WTC11 (cell line): ENCODE data around the gene ZIC5. TPM values are rescaled to one million over a fixed set of nuclear protein-coding genes. Genes with fewer than 3 reads are reported as not detected.

Experiments
- ATAC-seq: fragments of 200-7000 bp; cut with Tn5 transposase; 2 replicates; pipeline ENCODE4 v1.10.0; 2021; ENCODE audit warnings: mild to moderate bottlenecking, moderate library complexity
- CTCF ChIA-PET: fragments of 300-600 bp; sonication (Branson Sonifier 250); formaldehyde crosslinking; loops from one replicate; lab custom pipeline; 2021; ENCODE audit warnings: antibody characterized with exemption; lab: Charles Lee
- POLR2A ChIA-PET: fragments of 350-600 bp; sonication (Branson Sonifier 250); formaldehyde crosslinking; loops from one replicate; lab custom pipeline; 2021; ENCODE audit warnings: antibody characterized with exemption; lab: Charles Lee
- DNase-seq: peaks from one replicate; pipeline ENCODE4 v3.0.0; 2021; ENCODE audit warnings: low spot score
- H3K27ac Mint-ChIP-seq: 2 replicates; pipeline ENCODE4 v1.8.0; 2021; ENCODE audit warnings: mixed read lengths
- H3K27me3 Mint-ChIP-seq: 2 replicates; pipeline ENCODE4 v1.8.0; 2021; ENCODE audit warnings: low read depth, mild to moderate bottlenecking, moderate library complexity, mixed read lengths
- H3K36me3 Mint-ChIP-seq: 2 replicates; pipeline ENCODE4 v1.8.0; 2021; ENCODE audit warnings: mixed read lengths
- H3K4me1 Mint-ChIP-seq: 2 replicates; pipeline ENCODE4 v1.8.0; 2022; ENCODE audit warnings: mixed read lengths
- H3K4me3 Mint-ChIP-seq: 2 replicates; pipeline ENCODE4 v1.8.0; 2021; ENCODE audit warnings: mild to moderate bottlenecking, moderate library complexity, mixed read lengths
- H3K9me3 Mint-ChIP-seq: 2 replicates; pipeline ENCODE4 v1.8.0; 2021; ENCODE audit warnings: mixed read lengths
- ARID4B ChIP-seq: sonication (generic); formaldehyde crosslinking; IDR thresholded peaks from 2 replicates; pipeline ENCODE4 v1.8.0; 2023; ENCODE audit warnings: missing genetic modification reagents, mild to moderate bottlenecking, borderline replicate concordance
- ATF1 ChIP-seq: sonication (generic); formaldehyde crosslinking; IDR thresholded peaks from 2 replicates; pipeline ENCODE4 v1.8.1; 2023; ENCODE audit warnings: mild to moderate bottlenecking, moderate library complexity, missing genetic modification reagents
- ATF6 ChIP-seq: sonication (generic); formaldehyde crosslinking; IDR thresholded peaks from 2 replicates; pipeline ENCODE4 v1.8.1; 2023; ENCODE audit warnings: mild to moderate bottlenecking, missing genetic modification reagents
- CDX4 ChIP-seq: fragments of 250-450 bp; sonication (Bioruptor Pico); IDR thresholded peaks from 2 replicates; pipeline ENCODE4 v1.9.0; 2021; ENCODE audit warnings: moderate library complexity, mild to moderate bottlenecking, inconsistent platforms, borderline replicate concordance
- ELF4 ChIP-seq: sonication (generic); formaldehyde crosslinking; IDR thresholded peaks from 2 replicates; pipeline ENCODE4 v1.8.1; 2022; ENCODE audit warnings: low read depth, mild to moderate bottlenecking, moderate library complexity, missing genetic modification reagents
- FOXJ3 ChIP-seq: sonication (generic); formaldehyde crosslinking; IDR thresholded peaks from 2 replicates; pipeline ENCODE4 v1.9.0; 2021; ENCODE audit warnings: missing genetic modification reagents, mild to moderate bottlenecking, borderline replicate concordance
- FOXP1 ChIP-seq: sonication (generic); formaldehyde crosslinking; IDR thresholded peaks from 2 replicates; pipeline ENCODE4 v1.8.0; 2022; ENCODE audit warnings: missing genetic modification reagents, mild to moderate bottlenecking, moderate library complexity, borderline replicate concordance
- JUN ChIP-seq: sonication (generic); formaldehyde crosslinking; IDR thresholded peaks from 2 replicates; pipeline ENCODE4 v1.8.0; 2023; ENCODE audit warnings: mild to moderate bottlenecking, missing genetic modification reagents
- MXD4 ChIP-seq: fragments of 250-450 bp; sonication (Bioruptor Pico); IDR thresholded peaks from 2 replicates; pipeline ENCODE4 v1.8.0; 2021; ENCODE audit warnings: mild to moderate bottlenecking, moderate library complexity, borderline replicate concordance
- PRRX2 ChIP-seq: fragments of 250-450 bp; sonication (Bioruptor Pico); IDR thresholded peaks from 2 replicates; pipeline ENCODE4 v1.8.0; 2021; ENCODE audit warnings: mild to moderate bottlenecking
- RORB ChIP-seq: fragments of 250-450 bp; sonication (Bioruptor Pico); IDR thresholded peaks from 2 replicates; pipeline ENCODE4 v1.9.0; 2021; ENCODE audit warnings: mild to moderate bottlenecking
- SP1 ChIP-seq: sonication (generic); formaldehyde crosslinking; conservative IDR thresholded peaks from 2 replicates; pipeline ENCODE4 v1.8.1; 2022; ENCODE audit warnings: missing genetic modification reagents
- TEAD4 ChIP-seq: sonication (generic); formaldehyde crosslinking; IDR thresholded peaks from 2 replicates; pipeline ENCODE4 v1.8.0; 2022; ENCODE audit warnings: mild to moderate bottlenecking, missing genetic modification reagents
- ZNF232 ChIP-seq: sonication (generic); formaldehyde crosslinking; IDR thresholded peaks from 2 replicates; pipeline ENCODE4 v1.8.0; 2022; ENCODE audit warnings: mild to moderate bottlenecking, missing genetic modification reagents
- ZNF317 ChIP-seq: sonication (generic); formaldehyde crosslinking; IDR thresholded peaks from 2 replicates; pipeline ENCODE4 v1.8.1; 2023; ENCODE audit warnings: low read depth, mild to moderate bottlenecking, moderate library complexity, missing genetic modification reagents, borderline replicate concordance
- ZNF396 ChIP-seq: fragments of 250-450 bp; sonication (Bioruptor Pico); IDR thresholded peaks from 2 replicates; pipeline ENCODE4 v1.8.0; 2021; ENCODE audit warnings: mild to moderate bottlenecking, moderate library complexity, borderline replicate concordance
- ZNF425 ChIP-seq: fragments of 250-450 bp; sonication (Bioruptor Pico); conservative IDR thresholded peaks from 2 replicates; pipeline ENCODE4 v1.9.0; 2021; ENCODE audit warnings: mild to moderate bottlenecking
- total RNA-seq: library from RNA; stranded (reverse); gene quantifications from 3 replicates; pipeline ENCODE4 v1.2.3, GENCODE V29; 2021
- TF ChIP-seq, protein P1 (sequence below): sonication (generic); formaldehyde crosslinking; IDR thresholded peaks from 2 replicates; pipeline ENCODE4 v1.8.1; 2023; ENCODE audit warnings: mild to moderate bottlenecking, missing genetic modification reagents, moderate library complexity
- TF ChIP-seq, protein P2 (sequence below): sonication (generic); formaldehyde crosslinking; IDR thresholded peaks from 2 replicates; pipeline ENCODE4 v1.8.0; 2022; ENCODE audit warnings: mild to moderate bottlenecking, missing genetic modification reagents
- TF ChIP-seq, protein P3 (sequence below): fragments of 250-450 bp; sonication (Bioruptor Pico); IDR thresholded peaks from 2 replicates; pipeline ENCODE4 v1.9.0; 2021; ENCODE audit warnings: mild to moderate bottlenecking
- TF ChIP-seq, protein P4 (sequence below): fragments of 250-450 bp; sonication (Bioruptor Pico); IDR thresholded peaks from 2 replicates; pipeline ENCODE4 v1.8.0; 2021; ENCODE audit warnings: mild to moderate bottlenecking

The ZIC5 gene
- total RNA-seq, 1 experiment from 2014 or later: 46.4 TPM

DNA sequence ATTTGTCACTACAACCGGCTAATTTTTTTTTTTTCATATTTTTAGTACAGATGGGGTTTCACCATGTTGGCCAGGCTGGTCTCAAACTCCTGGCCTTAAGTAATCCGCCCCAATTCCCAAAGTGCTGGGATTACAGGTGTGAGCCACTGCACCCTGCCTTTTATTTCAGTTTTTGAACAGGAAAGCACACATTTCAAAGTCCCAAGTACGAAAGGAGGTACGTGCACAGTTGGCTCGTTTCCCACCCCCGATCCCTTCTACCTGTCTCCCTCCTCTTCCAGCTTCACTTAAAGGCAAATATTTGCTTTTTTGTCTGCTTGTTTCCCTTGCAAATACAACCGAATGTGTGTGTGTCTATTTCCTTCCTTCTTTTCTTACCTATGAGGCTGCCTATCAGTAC is 30.5 kb downstream of the ZIC5 start:
- Mint-ChIP-seq H3K27me3 (no peaks in the 10 kb centered on the region; the same call in 1 of the 2 replicates), H3K36me3 (no peaks in the 10 kb centered on the region), H3K4me3 (no peak overlapping the region), H3K27ac (no peak overlapping the region), H3K9me3 (no peaks in the 10 kb centered on the region), H3K4me1 (peaks cover 10% of the 10 kb centered on the region)
- ChIA-PET CTCF (interaction anchor here (0.9 to 3.5 kb wide), 4 partner anchors 11 to 33 kb away, joined by 3 to 11 read pairs (median 4); no protein-coding TSS in a partner anchor), POLR2A (no interaction called here)
- DNase-seq (no peak), ATAC-seq (no peak)
- no peak for TF ChIP-seq ZNF232 (CRISPR knock-in tag)
- TF ChIP-seq ZNF396 (CRISPR knock-in tag): no peak
- TF ChIP-seq ARID4B: no peak
- TF ChIP-seq ELF4 (CRISPR knock-in tag): no peak
- TF ChIP-seq, protein P1, sequence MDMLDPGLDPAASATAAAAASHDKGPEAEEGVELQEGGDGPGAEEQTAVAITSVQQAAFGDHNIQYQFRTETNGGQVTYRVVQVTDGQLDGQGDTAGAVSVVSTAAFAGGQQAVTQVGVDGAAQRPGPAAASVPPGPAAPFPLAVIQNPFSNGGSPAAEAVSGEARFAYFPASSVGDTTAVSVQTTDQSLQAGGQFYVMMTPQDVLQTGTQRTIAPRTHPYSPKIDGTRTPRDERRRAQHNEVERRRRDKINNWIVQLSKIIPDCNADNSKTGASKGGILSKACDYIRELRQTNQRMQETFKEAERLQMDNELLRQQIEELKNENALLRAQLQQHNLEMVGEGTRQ (CRISPR knock-in tag): no peak
- no peak for TF ChIP-seq PRRX2 (CRISPR knock-in tag)
- no peak for TF ChIP-seq FOXP1
- TF ChIP-seq FOXJ3 (CRISPR knock-in tag): no peak
- TF ChIP-seq ZNF317 (CRISPR knock-in tag): no peak
- no peak for TF ChIP-seq JUN
- TF ChIP-seq ATF1: no peak
- no peak for TF ChIP-seq ATF6 (CRISPR knock-in tag)
- TF ChIP-seq TEAD4 (CRISPR knock-in tag): no peak
- TF ChIP-seq CDX4: no peak
- no peak for TF ChIP-seq MXD4 (CRISPR knock-in tag)
- TF ChIP-seq, protein P2, sequence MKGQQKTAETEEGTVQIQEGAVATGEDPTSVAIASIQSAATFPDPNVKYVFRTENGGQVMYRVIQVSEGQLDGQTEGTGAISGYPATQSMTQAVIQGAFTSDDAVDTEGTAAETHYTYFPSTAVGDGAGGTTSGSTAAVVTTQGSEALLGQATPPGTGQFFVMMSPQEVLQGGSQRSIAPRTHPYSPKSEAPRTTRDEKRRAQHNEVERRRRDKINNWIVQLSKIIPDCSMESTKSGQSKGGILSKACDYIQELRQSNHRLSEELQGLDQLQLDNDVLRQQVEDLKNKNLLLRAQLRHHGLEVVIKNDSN (CRISPR knock-in tag): no peak
- TF ChIP-seq SP1 (CRISPR knock-in tag): no peak

GRCh38 chr13:99938635-99939034 is 32.9 kb downstream of the ZIC5 start:
- peaks cover 10% of the 10 kb centered on the region for H3K4me1 Mint-ChIP-seq
- no peak for TF ChIP-seq ZNF425 (CRISPR knock-in tag)
- TF ChIP-seq ZNF396 (CRISPR knock-in tag): no peak
- TF ChIP-seq RORB: no peak
- TF ChIP-seq, protein P3, sequence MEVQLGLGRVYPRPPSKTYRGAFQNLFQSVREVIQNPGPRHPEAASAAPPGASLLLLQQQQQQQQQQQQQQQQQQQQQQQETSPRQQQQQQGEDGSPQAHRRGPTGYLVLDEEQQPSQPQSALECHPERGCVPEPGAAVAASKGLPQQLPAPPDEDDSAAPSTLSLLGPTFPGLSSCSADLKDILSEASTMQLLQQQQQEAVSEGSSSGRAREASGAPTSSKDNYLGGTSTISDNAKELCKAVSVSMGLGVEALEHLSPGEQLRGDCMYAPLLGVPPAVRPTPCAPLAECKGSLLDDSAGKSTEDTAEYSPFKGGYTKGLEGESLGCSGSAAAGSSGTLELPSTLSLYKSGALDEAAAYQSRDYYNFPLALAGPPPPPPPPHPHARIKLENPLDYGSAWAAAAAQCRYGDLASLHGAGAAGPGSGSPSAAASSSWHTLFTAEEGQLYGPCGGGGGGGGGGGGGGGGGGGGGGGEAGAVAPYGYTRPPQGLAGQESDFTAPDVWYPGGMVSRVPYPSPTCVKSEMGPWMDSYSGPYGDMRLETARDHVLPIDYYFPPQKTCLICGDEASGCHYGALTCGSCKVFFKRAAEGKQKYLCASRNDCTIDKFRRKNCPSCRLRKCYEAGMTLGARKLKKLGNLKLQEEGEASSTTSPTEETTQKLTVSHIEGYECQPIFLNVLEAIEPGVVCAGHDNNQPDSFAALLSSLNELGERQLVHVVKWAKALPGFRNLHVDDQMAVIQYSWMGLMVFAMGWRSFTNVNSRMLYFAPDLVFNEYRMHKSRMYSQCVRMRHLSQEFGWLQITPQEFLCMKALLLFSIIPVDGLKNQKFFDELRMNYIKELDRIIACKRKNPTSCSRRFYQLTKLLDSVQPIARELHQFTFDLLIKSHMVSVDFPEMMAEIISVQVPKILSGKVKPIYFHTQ (CRISPR knock-in tag): no peak
- no peak for TF ChIP-seq PRRX2 (CRISPR knock-in tag)
- TF ChIP-seq, protein P4, sequence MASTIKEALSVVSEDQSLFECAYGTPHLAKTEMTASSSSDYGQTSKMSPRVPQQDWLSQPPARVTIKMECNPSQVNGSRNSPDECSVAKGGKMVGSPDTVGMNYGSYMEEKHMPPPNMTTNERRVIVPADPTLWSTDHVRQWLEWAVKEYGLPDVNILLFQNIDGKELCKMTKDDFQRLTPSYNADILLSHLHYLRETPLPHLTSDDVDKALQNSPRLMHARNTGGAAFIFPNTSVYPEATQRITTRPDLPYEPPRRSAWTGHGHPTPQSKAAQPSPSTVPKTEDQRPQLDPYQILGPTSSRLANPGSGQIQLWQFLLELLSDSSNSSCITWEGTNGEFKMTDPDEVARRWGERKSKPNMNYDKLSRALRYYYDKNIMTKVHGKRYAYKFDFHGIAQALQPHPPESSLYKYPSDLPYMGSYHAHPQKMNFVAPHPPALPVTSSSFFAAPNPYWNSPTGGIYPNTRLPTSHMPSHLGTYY: no peak

More at GRCh38 chr13:99938635-99939034, 32.9 kb downstream of the ZIC5 start:
- no peaks in the 10 kb centered on the region for H3K36me3 Mint-ChIP-seq
- ATAC-seq (no peak; the same call in 1 of the 2 replicates), DNase-seq (no peak)
- CTCF ChIA-PET: interaction anchor here (0.9 kb wide), 1 partner anchor 21 kb away, joined by 3 read pairs; no protein-coding TSS in a partner anchor
- H3K9me3 Mint-ChIP-seq: no peaks in the 10 kb centered on the region
- H3K27me3 Mint-ChIP-seq: no peaks in the 10 kb centered on the region; the same call in 1 of the 2 replicates
- H3K27ac Mint-ChIP-seq: no peak overlapping the region
- H3K4me3 Mint-ChIP-seq: no peak overlapping the region
- POLR2A ChIA-PET: no interaction called here
